Liver (tissue), 9 donors: ENCODE results near the gene IRF2. TPM values are rescaled to one million over a fixed set of nuclear protein-coding genes. Genes with fewer than 3 reads are reported as not detected.

Source experiments
- DNase-seq: peaks from one replicate; pipeline ENCODE4 v3.0.0-alpha.2; 2017; ENCODE audit warnings: low spot score
- H3K27ac ChIP-seq, 2 donors: one replicate each; pipeline ENCODE4 v1.7.0; 2013; ENCODE audit warnings: inconsistent platforms in 2 of 2, low read length in 2 of 2, control low read depth in 1 of 2, low read depth in 1 of 2, mild to moderate bottlenecking in 1 of 2
- H3K27me3 ChIP-seq, 4 donors: one replicate each; pipeline versions ENCODE4 v1.6.1 to v1.7.0; 2013; ENCODE audit warnings: low read length in 3 of 4, inconsistent platforms in 1 of 4, mild to moderate bottlenecking in 1 of 4, moderate library complexity in 1 of 4; ENCODE audit not compliant: control insufficient read depth in 4 of 4, insufficient read depth in 4 of 4
- H3K36me3 ChIP-seq, 4 donors: one replicate each; pipeline versions ENCODE4 v1.6.1 to v1.7.0; 2013; ENCODE audit warnings: low read length in 3 of 4, mild to moderate bottlenecking in 3 of 4, low read depth in 1 of 4, moderate library complexity in 1 of 4; ENCODE audit not compliant: control insufficient read depth in 4 of 4, insufficient read depth in 3 of 4
- H3K4me1 ChIP-seq, 4 donors: one replicate each; pipeline versions ENCODE4 v1.6.1 to v1.7.0; 2013; ENCODE audit warnings: low read length in 3 of 4, mild to moderate bottlenecking in 3 of 4, moderate library complexity in 1 of 4; ENCODE audit not compliant: control insufficient read depth in 4 of 4, insufficient read depth in 4 of 4
- H3K4me3 ChIP-seq, 3 donors: one replicate each; pipeline versions ENCODE4 v1.6.1 to v1.7.0; 2013; ENCODE audit warnings: low read length in 3 of 3, control low read depth in 1 of 3, low read depth in 1 of 3, mild to moderate bottlenecking in 1 of 3
- H3K9ac ChIP-seq, 2 donors: one replicate each; pipeline ENCODE4 v1.7.0; 2013; ENCODE audit warnings: low read length in 2 of 2, mild to moderate bottlenecking in 2 of 2, moderate library complexity in 2 of 2, control low read depth in 1 of 2, low read depth in 1 of 2
- H3K9me3 ChIP-seq, 4 donors: one replicate each; pipeline versions ENCODE4 v1.6.1 to v1.7.0; 2013; ENCODE audit warnings: low read length in 3 of 4; ENCODE audit not compliant: control insufficient read depth in 4 of 4
- ATF3 ChIP-seq: IDR thresholded peaks from 2 replicates; pipeline ENCODE4 v1.6.1; 2016; ENCODE audit warnings: antibody characterized with exemption
- EGR1 ChIP-seq, 2 donors: IDR thresholded peaks; 2 replicates each; pipeline ENCODE4 v1.6.1; 2016 to 2018; ENCODE audit warnings: antibody characterized with exemption in 2 of 2, low read depth in 2 of 2
- FOXA1 ChIP-seq: IDR thresholded peaks from 2 replicates; pipeline ENCODE4 v1.6.1; 2016; ENCODE audit warnings: antibody characterized with exemption
- FOXA2 ChIP-seq: IDR thresholded peaks from 2 replicates; pipeline ENCODE4 v1.6.1; 2016; ENCODE audit warnings: antibody characterized with exemption
- HNF4A ChIP-seq, 2 donors: conservative IDR thresholded peaks; 2 replicates each; pipeline ENCODE4 v1.6.1; 2016; ENCODE audit warnings: antibody characterized with exemption in 2 of 2, mild to moderate bottlenecking in 2 of 2
- HNF4G ChIP-seq: IDR thresholded peaks from 2 replicates; pipeline ENCODE4 v1.6.1; 2016; ENCODE audit warnings: antibody characterized with exemption
- JUND ChIP-seq, 2 donors: IDR thresholded peaks; 2 replicates each; pipeline ENCODE4 v1.6.1; 2016; ENCODE audit warnings: antibody characterized with exemption in 2 of 2
- MAX ChIP-seq: IDR thresholded peaks from 2 replicates; pipeline ENCODE4 v1.6.1; 2016; ENCODE audit warnings: antibody characterized with exemption
- NR2F2 ChIP-seq: IDR thresholded peaks from 2 replicates; pipeline ENCODE4 v1.6.1; 2016; ENCODE audit warnings: antibody characterized with exemption
- RAD21 ChIP-seq, 2 donors: IDR thresholded peaks; 2 replicates each; pipeline ENCODE4 v1.6.1; 2016; ENCODE audit warnings: antibody characterized with exemption in 2 of 2, mild to moderate bottlenecking in 2 of 2
- REST ChIP-seq: IDR thresholded peaks from 2 replicates; pipeline ENCODE4 v1.6.1; 2016; ENCODE audit warnings: antibody characterized with exemption, mild to moderate bottlenecking
- RXRA ChIP-seq, 2 donors: IDR thresholded peaks; 2 replicates each; pipeline ENCODE4 v1.6.1; 2017 to 2018; ENCODE audit warnings: antibody characterized with exemption in 2 of 2, mild to moderate bottlenecking in 1 of 2
- SP1 ChIP-seq: IDR thresholded peaks from 2 replicates; pipeline ENCODE4 v1.6.1; 2018; ENCODE audit warnings: antibody characterized with exemption, mild to moderate bottlenecking
- TAF1 ChIP-seq: conservative IDR thresholded peaks from 2 replicates; pipeline ENCODE4 v1.6.1; 2016; ENCODE audit warnings: antibody characterized with exemption, mild to moderate bottlenecking
- YY1 ChIP-seq: IDR thresholded peaks from 2 replicates; pipeline ENCODE4 v1.6.1; 2016; ENCODE audit warnings: antibody characterized with exemption, mild to moderate bottlenecking
- ZBTB33 ChIP-seq: IDR thresholded peaks from 2 replicates; pipeline ENCODE4 v1.6.1; 2016; ENCODE audit warnings: antibody characterized with exemption
- WGBS: extraction: QIAGEN DNeasy Blood & Tissue Kit; methylation state at CpG from one replicate; pipeline ENCODE4 v1.1.7; 2013; 5-methylcytosine and 5-hydroxymethylcytosine counted together
- polyA plus RNA-seq, 2 donors: library from polyadenylated mRNA; stranded (reverse) in 1 of 2; unstranded in 1 of 2; fragments of 200-250 nt in 1 of 2; fragments of >200 nt in 1 of 2; fragmentation: Nextera tagmentation in 1 of 2; extraction: Ambion mirVana in 1 of 2; gene quantifications; one replicate each; pipeline versions ENCODE4 v1.2.1 to v1.2.3, GENCODE V29; 2013 to 2015
- total RNA-seq, 2 donors: library from RNA; depleted of rRNA; stranded (reverse); fragments of >200 nt; gene quantifications; one replicate each; pipeline ENCODE4 v1.2.3, GENCODE V29; 2014
- TF ChIP-seq, protein P1 (sequence below): fragments of 150-350 bp; IDR thresholded peaks from 2 replicates; pipeline ENCODE4 v1.5.1; 2017; ENCODE audit warnings: improper control_type of control experiment, low read depth, low read length; ENCODE audit not compliant: missing input control
- donor health status: healthy.
- donor health status: healthy.
- donor health status: healthy.
- donor health status: healthy.
- donor health status: healthy.

Gene IRF2
- total and polyA plus RNA-seq, 4 donors, result 12.9 to 25.5 (median 22.2) TPM

GRCh38 chr4:184361443-184361842 is 112.9 kb downstream of the IRF2 start:
- no peak overlapping the region for H3K4me3 ChIP-seq
- 87% methylated on average over 3 of the region's 3 CpGs for WGBS
- H3K36me3 ChIP-seq, result peaks cover 0 to 3% (median 0%) of the 10 kb centered on the region in 4 donors
- TF ChIP-seq FOXA1 (no peak), MAX (no peak), REST (no peak), RAD21 (IDR thresholded peaks at IDR 0.05) (no peak), YY1 (no peak), EGR1 (IDR thresholded peaks at IDR 0.05; ENCODE audit: low read depth in 2 of 2) (no peak), HNF4A (conservative IDR thresholded peaks at IDR 0.05) (no peak), ZBTB33 (no peak), HNF4G (no peak), RXRA (IDR thresholded peaks at IDR 0.05) (no peak), JUND (IDR thresholded peaks at IDR 0.05) (no peak), ATF3 (no peak), NR2F2 (no peak), TAF1 (no peak), FOXA2 (no peak), SP1 (no peak)
- TF ChIP-seq, protein P1, sequence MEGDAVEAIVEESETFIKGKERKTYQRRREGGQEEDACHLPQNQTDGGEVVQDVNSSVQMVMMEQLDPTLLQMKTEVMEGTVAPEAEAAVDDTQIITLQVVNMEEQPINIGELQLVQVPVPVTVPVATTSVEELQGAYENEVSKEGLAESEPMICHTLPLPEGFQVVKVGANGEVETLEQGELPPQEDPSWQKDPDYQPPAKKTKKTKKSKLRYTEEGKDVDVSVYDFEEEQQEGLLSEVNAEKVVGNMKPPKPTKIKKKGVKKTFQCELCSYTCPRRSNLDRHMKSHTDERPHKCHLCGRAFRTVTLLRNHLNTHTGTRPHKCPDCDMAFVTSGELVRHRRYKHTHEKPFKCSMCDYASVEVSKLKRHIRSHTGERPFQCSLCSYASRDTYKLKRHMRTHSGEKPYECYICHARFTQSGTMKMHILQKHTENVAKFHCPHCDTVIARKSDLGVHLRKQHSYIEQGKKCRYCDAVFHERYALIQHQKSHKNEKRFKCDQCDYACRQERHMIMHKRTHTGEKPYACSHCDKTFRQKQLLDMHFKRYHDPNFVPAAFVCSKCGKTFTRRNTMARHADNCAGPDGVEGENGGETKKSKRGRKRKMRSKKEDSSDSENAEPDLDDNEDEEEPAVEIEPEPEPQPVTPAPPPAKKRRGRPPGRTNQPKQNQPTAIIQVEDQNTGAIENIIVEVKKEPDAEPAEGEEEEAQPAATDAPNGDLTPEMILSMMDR, result no peak
- peaks cover 6 to 13% (median 9%) of the 10 kb centered on the region in 4 donors for H3K4me1 ChIP-seq
- no peaks in the 10 kb centered on the region for H3K9me3 ChIP-seq
- no peak overlapping the region for H3K27ac ChIP-seq
- H3K9ac ChIP-seq, result no peak overlapping the region
- no peaks in the 10 kb centered on the region for H3K27me3 ChIP-seq
- DNase-seq, result no peak

DNA sequence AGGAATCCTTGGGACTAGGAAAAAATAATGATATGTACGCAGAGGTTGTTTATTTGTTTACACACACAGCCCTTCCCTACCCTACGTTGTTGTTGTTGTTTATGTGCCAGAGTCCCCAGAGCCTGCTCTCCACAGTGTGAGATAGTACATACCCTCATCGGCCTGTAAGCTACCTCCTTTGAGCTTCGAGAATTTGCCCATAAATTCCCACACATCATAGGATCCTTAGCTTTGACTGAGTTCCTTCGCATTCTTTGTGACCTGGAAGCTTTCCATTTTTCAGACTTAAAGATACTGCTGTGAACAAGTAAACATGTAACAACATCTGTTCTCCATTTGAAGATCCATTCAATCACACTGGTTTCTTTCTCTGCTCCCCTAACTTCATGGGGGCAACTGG is 114.5 kb downstream of the IRF2 start:
- Histone ChIP-seq H3K27me3 (no peaks in the 10 kb centered on the region), H3K36me3 (peaks cover 0 to 3% (median 0%) of the 10 kb centered on the region in 4 donors), H3K27ac (no peak overlapping the region), H3K9me3 (no peaks in the 10 kb centered on the region), H3K4me1 (peaks cover 8 to 26% (median 15%) of the 10 kb centered on the region in 4 donors), H3K4me3 (no peak overlapping the region), H3K9ac (no peak overlapping the region)
- 80% methylated on average over 5 of the region's 5 CpGs for WGBS
- TF ChIP-seq FOXA1 (no peak), MAX (no peak), NR2F2 (no peak), ATF3 (no peak), HNF4G (no peak), RXRA (IDR thresholded peaks at IDR 0.05) (no peak), YY1 (no peak), HNF4A (conservative IDR thresholded peaks at IDR 0.05) (no peak)
- DNase-seq, result no peak
